HL-60 (cell line): Measurements from ENCODE around the gene CCK.
A peak's percentile ranks its signal among the peaks of the same experiment; 100 is the strongest.

Experiments
- DNase-seq, 2 experiments: peaks; one replicate each; pipeline ENCODE4 v3.0.0-alpha.2; 2010 to 2020; ENCODE audit warnings: low read depth in 1 of 2, low spot score in 1 of 2
- H3K27ac ChIP-seq: fragments of 250-450 bp; sonication (Bioruptor Pico); replicated peaks from 2 replicates; pipeline ENCODE4 v1.5.1; 2020; ENCODE audit warnings: mild to moderate bottlenecking, moderate library complexity
- H3K27me3 ChIP-seq: fragments of 250-450 bp; sonication (Bioruptor Pico); 2 replicates; pipeline ENCODE4 v1.5.1; 2021; ENCODE audit warnings: mild to moderate bottlenecking, moderate library complexity; ENCODE audit not compliant: insufficient read depth, poor library complexity, severe bottlenecking
- H3K4me3 ChIP-seq: replicated peaks from 2 replicates; pipeline ENCODE4 v1.5.1; 2011; ENCODE audit warnings: mild to moderate bottlenecking, control low read depth, low read length; ENCODE audit not compliant: insufficient read depth
- CTCF ChIP-seq: IDR thresholded peaks from one replicate; pipeline ENCODE4 v1.5.1; 2011; ENCODE audit warnings: low read length, control low read depth, inconsistent platforms; ENCODE audit not compliant: insufficient read depth
- GABPA ChIP-seq: IDR thresholded peaks from 2 replicates; pipeline ENCODE4 v1.6.1; 2012; ENCODE audit warnings: low read depth
- POLR2AphosphoS5 ChIP-seq: IDR thresholded peaks from 2 replicates; pipeline ENCODE4 v1.6.1; 2012; ENCODE audit warnings: low read depth
- REST ChIP-seq: IDR thresholded peaks from 2 replicates; pipeline ENCODE4 v1.6.1; 2012; ENCODE audit warnings: low read depth; ENCODE audit not compliant: insufficient replicate concordance
- SPI1 ChIP-seq: IDR thresholded peaks from 2 replicates; pipeline ENCODE4 v1.6.1; 2012; ENCODE audit warnings: low read depth, mild to moderate bottlenecking, borderline replicate concordance

The CCK gene

GRCh38 chr3:42229942-42230688 lies 35.9 kb downstream of the CCK start:
- DNase-seq, result peak in 1 of 2 experiments; percentile 9
- H3K4me3 ChIP-seq, result no peak overlapping the region
- no peaks in the 10 kb centered on the region for H3K27me3 ChIP-seq
- no peak overlapping the region for H3K27ac ChIP-seq
- TF ChIP-seq CTCF, result no peak
- TF ChIP-seq SPI1, result no peak
- no peak for TF ChIP-seq GABPA
- no peak for TF ChIP-seq REST
- no peak for TF ChIP-seq POLR2AphosphoS5

- no peak overlapping the region for H3K27ac ChIP-seq
- no peaks in the 10 kb centered on the region for H3K27me3 ChIP-seq
- DNase-seq, result no peak
- TF ChIP-seq CTCF (no peak), POLR2AphosphoS5 (no peak), GABPA (no peak), REST (no peak), SPI1 (no peak)
- no peak overlapping the region for H3K4me3 ChIP-seq
Measured at GRCh38 chr3:42229266-42229941, 36.6 kb downstream of the CCK start.

GRCh38 chr3:42228796-42229195 lies 37.2 kb downstream of the CCK start:
- DNase-seq, result no peak
- Histone ChIP-seq H3K27me3 (no peaks in the 10 kb centered on the region), H3K4me3 (no peak overlapping the region), H3K27ac (no peak overlapping the region)
- TF ChIP-seq CTCF, result no peak
- TF ChIP-seq GABPA, result no peak
- no peak for TF ChIP-seq REST
- TF ChIP-seq SPI1, result no peak
- no peak for TF ChIP-seq POLR2AphosphoS5
